ENCODE data around the gene ITGA1.

DNA sequence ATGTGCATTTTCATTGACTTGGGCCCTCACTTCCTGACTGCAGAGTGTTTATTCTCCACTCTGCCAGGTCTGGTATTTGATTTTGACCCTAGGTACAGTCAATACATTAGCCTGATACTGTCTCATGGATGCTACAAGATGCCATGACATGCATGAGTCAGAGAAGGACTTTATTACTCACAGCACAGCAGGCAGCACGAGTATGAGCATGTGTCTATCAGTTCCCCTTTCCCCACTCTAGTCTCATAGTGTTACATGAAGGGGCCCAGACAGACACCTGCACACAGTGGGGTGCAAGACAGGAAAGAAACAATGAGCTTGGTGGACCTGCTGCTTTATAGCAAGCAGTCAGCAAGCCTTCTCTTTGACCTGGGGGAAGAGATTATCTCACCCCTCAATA lies 221.0 kb downstream of the ITGA1 start:
- TF ChIP-seq, protein P1, sequence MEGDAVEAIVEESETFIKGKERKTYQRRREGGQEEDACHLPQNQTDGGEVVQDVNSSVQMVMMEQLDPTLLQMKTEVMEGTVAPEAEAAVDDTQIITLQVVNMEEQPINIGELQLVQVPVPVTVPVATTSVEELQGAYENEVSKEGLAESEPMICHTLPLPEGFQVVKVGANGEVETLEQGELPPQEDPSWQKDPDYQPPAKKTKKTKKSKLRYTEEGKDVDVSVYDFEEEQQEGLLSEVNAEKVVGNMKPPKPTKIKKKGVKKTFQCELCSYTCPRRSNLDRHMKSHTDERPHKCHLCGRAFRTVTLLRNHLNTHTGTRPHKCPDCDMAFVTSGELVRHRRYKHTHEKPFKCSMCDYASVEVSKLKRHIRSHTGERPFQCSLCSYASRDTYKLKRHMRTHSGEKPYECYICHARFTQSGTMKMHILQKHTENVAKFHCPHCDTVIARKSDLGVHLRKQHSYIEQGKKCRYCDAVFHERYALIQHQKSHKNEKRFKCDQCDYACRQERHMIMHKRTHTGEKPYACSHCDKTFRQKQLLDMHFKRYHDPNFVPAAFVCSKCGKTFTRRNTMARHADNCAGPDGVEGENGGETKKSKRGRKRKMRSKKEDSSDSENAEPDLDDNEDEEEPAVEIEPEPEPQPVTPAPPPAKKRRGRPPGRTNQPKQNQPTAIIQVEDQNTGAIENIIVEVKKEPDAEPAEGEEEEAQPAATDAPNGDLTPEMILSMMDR (IDR thresholded peaks at IDR 0.05; ENCODE audit: low read length): no peak
- TF ChIP-seq EZH2phosphoT487 (IDR thresholded peaks at IDR 0.05; ENCODE audit: low read length) (no peak), EZH2 (optimal IDR thresholded peaks at IDR 0.05; ENCODE audit: low read depth, low read length) (no peak)
